ENCODE results near the gene STX2.
"Not testable (repeated sequence)": the region's sequence is repeated elsewhere in the genome, so short reads cannot be mapped to it uniquely, and the experiment has no call there.

STX2 gene

DNA sequence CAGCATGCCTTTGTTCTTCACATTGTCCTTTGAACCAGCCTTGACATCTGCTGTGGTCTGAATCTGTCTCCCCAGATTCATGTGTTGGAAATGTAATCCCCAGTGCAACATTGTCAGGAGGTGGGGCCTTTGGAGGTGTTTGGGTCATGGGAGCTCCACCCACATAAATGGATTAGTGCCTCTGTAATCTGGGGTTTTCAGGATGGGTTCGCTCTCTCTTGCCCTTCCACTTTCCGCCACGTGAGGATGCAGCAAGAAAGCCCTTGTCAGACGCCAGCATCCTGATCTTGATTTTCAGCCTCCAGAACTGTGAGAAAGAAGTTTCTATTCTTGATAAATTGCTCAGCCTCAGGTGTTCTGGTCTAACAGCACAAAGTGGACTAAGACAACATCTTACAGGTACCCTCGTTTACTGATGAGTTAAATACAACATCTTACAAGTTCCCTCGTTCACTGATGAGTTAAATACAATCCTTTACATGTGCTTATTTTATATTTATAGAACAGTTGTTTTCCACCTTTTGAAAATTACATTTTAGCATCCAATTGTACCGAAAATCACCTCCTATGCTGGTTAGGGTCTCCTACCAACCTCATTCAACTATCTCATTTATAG, 68.5 kb downstream of the STX2 start:
- Histone ChIP-seq H3K4me1 (ENCODE audit: control insufficient read depth, insufficient read depth, low read length) (peaks cover 2% of the 10 kb centered on the region), H3K9me3 (replicated peaks; ENCODE audit: low read length) (no peaks in the 10 kb centered on the region), H3K36me3 (ENCODE audit: insufficient read depth, low read length) (no peaks in the 10 kb centered on the region), H3K4me3 (ENCODE audit: low read length) (no peak overlapping the region), H3K9ac (ENCODE audit: low read depth, low read length) (no peak overlapping the region), H3K27me3 (ENCODE audit: control insufficient read depth, insufficient read depth, low read length) (no peaks in the 10 kb centered on the region), H3K4me2 (ENCODE audit: low read length) (no peak overlapping the region)

DNA sequence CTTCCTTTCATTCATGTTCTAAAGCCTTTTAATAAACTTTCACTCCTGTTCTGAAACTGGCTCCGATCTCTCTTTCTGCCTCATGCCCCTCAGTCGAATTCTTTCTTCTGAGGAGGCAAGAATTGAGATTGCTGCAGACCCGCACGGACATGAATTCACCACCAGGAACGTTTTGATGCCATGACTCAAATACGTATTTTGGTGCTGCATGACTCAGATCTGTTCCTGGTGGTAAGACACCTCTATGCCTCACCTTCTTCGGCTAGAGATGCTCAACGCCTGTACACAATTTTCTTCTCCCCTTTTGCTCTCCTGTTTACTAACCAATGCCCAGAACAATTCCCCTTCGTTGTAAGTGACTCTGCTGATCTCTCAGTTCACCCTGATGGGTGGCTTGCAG, 70.9 kb downstream of the STX2 start:
- peaks cover 10% of the 10 kb centered on the region for H3K9me3 ChIP-seq (replicated peaks; ENCODE audit: low read length)
- H3K4me2 ChIP-seq (ENCODE audit: low read length): no peak overlapping the region
- no peaks in the 10 kb centered on the region for H3K36me3 ChIP-seq (ENCODE audit: insufficient read depth, low read length)
- no peak overlapping the region for H3K4me3 ChIP-seq (ENCODE audit: low read length)
- H3K27me3 ChIP-seq (ENCODE audit: control insufficient read depth, insufficient read depth, low read length): no peaks in the 10 kb centered on the region
- H3K9ac ChIP-seq (ENCODE audit: low read depth, low read length): no peak overlapping the region
- H3K4me1 ChIP-seq (ENCODE audit: control insufficient read depth, insufficient read depth, low read length): no peaks in the 10 kb centered on the region

DNA sequence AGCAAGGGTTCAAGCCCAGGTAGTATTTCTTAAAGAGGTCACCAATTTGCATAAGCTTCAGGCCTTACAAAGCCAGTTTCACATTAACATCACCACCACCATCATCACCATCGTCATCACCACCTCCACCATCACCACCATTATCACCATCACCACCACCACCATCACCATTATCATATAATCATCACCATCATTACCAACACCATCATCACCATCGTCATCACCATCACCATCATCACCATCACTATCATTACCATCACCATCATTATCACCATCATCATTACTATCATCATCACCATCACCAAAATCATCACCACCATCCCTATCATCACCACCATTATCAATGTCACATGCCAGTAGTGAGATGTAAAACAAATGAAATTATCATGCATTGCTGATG, 72.6 kb downstream of the STX2 start:
- no peaks in the 10 kb centered on the region for H3K36me3 ChIP-seq (ENCODE audit: insufficient read depth, low read length)
- no peaks in the 10 kb centered on the region for H3K27me3 ChIP-seq (ENCODE audit: control insufficient read depth, insufficient read depth, low read length)
- H3K9ac ChIP-seq (ENCODE audit: low read depth, low read length): no peak overlapping the region
- no peaks in the 10 kb centered on the region for H3K4me1 ChIP-seq (ENCODE audit: control insufficient read depth, insufficient read depth, low read length)
- H3K9me3 ChIP-seq (replicated peaks; ENCODE audit: low read length): peaks cover 10% of the 10 kb centered on the region
- no peak overlapping the region for H3K4me2 ChIP-seq (ENCODE audit: low read length)
- H3K4me3 ChIP-seq (ENCODE audit: low read length): no peak overlapping the region

DNA sequence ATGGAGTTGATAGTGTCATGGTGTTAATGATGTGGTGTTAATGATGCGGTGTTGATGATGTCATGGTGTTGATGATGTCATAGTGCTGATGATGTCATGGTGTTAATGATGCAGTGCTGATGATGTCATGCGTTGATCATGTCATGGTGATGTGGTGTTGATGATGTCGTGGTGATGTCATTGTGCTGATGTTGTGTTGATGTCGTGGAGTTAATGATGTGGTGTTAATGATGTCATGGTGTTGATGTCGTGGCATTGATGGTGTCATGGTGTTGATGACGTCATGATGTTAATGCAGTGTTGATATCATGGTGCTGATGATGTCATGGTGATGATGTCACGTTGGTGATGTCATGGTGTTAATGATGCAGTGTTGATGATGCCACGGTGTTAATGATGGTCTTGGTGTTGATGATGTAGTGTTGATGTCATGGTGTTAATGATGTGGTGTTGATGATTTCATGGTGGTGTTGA, 73.8 kb downstream of the STX2 start:
- Histone ChIP-seq H3K4me2 (ENCODE audit: low read length) (no peak overlapping the region), H3K4me3 (ENCODE audit: low read length) (no peak overlapping the region), H3K27me3 (ENCODE audit: control insufficient read depth, insufficient read depth, low read length) (no peaks in the 10 kb centered on the region), H3K9me3 (replicated peaks; ENCODE audit: low read length) (peaks cover 10% of the 10 kb centered on the region), H3K9ac (ENCODE audit: low read depth, low read length) (no peak overlapping the region), H3K36me3 (ENCODE audit: insufficient read depth, low read length) (no peaks in the 10 kb centered on the region), H3K4me1 (ENCODE audit: control insufficient read depth, insufficient read depth, low read length) (no peaks in the 10 kb centered on the region)

DNA sequence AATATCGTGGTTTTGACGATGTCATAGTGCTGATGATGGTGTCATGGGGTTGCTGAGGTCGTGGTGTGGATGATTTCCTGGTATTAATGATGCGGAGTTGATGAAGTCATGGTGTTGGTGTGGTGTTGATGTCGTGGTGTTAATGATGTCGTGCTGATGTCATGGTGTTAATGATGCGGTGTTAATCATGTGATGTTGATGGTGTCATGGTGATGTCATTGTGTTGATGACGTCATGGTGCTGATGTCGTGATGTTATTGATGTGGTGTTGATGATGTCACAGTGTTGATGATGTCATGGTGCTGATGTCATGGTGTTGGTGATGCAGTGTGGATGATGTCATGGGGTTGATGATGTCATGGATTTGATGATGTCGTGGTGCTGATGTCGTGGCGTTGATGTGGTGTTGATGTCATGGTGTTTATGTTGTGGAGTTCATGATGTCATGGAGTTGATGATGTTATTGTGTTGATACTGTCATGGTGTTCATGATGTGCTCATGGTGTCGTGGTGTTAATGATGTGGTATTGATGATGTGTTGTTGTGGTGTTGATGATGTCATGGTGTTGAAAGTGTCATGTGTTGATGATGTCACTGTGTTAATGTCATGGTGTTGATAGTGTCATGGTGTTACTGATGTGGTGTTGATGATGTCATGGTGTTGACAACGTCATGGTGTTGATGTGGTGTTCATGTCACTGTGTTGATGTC, 74.4 kb downstream of the STX2 start:
- Histone ChIP-seq H3K4me3 (ENCODE audit: low read length) (no peak overlapping the region), H3K9ac (ENCODE audit: low read depth, low read length) (no peak overlapping the region), H3K36me3 (ENCODE audit: insufficient read depth, low read length) (no peaks in the 10 kb centered on the region), H3K4me2 (ENCODE audit: low read length) (no peak overlapping the region), H3K4me1 (ENCODE audit: control insufficient read depth, insufficient read depth, low read length) (no peaks in the 10 kb centered on the region), H3K27me3 (ENCODE audit: control insufficient read depth, insufficient read depth, low read length) (no peaks in the 10 kb centered on the region), H3K9me3 (replicated peaks; ENCODE audit: low read length) (peaks cover 10% of the 10 kb centered on the region)

DNA sequence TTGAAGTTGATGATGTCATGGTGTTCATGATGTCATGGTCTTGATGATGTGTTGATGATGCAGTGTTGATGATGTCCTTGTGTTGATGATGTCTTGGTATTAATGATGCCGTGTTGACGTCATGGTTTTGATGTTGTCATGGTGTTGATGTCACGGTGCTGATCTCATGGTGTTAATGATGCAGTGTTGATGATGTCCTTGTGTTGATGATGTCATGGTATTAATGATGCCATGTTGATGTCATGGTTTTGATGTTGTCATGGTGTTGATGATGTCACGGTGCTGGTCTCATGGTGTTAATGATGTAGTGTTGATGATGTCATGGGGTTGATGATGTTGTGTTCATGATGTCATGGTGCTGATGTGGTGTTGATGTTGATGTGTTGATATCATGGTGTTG, 75.0 kb downstream of the STX2 start:
- Histone ChIP-seq H3K36me3 (ENCODE audit: insufficient read depth, low read length) (no peaks in the 10 kb centered on the region), H3K9me3 (replicated peaks; ENCODE audit: low read length) (peaks cover 10% of the 10 kb centered on the region), H3K4me2 (ENCODE audit: low read length) (no peak overlapping the region), H3K4me3 (ENCODE audit: low read length) (no peak overlapping the region), H3K27me3 (ENCODE audit: control insufficient read depth, insufficient read depth, low read length) (no peaks in the 10 kb centered on the region), H3K9ac (ENCODE audit: low read depth, low read length) (no peak overlapping the region), H3K4me1 (ENCODE audit: control insufficient read depth, insufficient read depth, low read length) (no peaks in the 10 kb centered on the region)

DNA sequence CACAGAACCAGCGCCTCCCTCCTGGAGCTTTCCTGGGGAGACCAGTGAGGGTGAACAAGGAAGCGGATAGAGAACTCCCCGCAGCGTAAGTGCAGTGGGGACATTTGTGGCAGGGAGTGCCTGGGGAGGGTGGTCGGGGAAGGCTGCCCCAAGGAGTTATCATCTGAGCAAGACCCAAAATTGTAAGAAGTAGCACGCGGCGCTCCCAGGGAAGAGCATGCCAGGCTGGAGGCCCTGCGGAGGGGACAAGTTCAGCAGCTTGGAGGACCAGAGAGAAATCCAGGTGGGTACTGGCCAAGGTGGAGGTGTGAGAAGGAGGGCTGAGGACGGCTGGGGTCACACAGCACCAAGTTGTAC, 76.8 kb downstream of the STX2 start:
- no peak overlapping the region for H3K4me3 ChIP-seq (ENCODE audit: low read length)
- H3K4me1 ChIP-seq (ENCODE audit: control insufficient read depth, insufficient read depth, low read length): no peaks in the 10 kb centered on the region
- H3K36me3 ChIP-seq (ENCODE audit: insufficient read depth, low read length): no peaks in the 10 kb centered on the region
- no peak overlapping the region for H3K9ac ChIP-seq (ENCODE audit: low read depth, low read length)
- peaks cover 10% of the 10 kb centered on the region for H3K9me3 ChIP-seq (replicated peaks; ENCODE audit: low read length)
- no peaks in the 10 kb centered on the region for H3K27me3 ChIP-seq (ENCODE audit: control insufficient read depth, insufficient read depth, low read length)
- H3K4me2 ChIP-seq (ENCODE audit: low read length): no peak overlapping the region

DNA sequence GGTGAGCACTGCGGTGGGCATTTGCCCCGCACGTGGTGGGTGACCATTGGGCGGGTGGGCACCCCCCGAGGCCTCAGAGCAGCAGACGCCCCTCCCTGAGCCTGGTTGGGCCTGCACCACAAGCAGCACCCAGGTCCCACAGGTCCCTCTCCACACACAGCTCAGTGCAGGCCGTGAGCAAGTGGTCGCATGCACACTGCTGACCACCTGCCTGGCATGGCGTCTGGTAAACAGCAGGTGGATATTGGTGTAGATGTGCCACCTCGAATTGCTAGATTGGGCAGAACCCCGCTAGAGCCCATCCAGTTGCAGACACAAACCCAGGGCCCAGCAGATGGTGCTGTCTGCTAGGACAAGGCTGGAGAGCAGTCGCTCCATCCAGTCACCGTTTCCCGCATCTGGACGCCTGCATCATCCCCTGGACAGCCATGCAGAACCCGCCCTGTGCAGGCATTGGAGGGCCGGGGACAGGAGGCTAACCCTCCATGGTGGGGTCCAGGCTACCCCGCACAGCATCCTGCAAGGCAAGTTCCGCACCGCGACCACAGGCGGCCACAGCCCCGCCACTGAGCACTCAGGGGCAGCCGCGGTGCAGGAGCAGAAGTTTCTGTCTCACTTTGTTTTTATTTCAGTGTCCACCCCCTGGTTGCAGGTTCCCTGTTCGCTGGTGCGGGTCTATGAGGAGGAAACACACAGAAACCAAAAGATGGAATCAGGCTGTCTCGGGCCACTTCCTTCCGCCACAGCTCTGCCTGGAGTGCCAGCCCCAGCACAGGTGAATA, 77.3 kb downstream of the STX2 start:
- no peak overlapping the region for H3K4me3 ChIP-seq (ENCODE audit: low read length)
- H3K27me3 ChIP-seq (ENCODE audit: control insufficient read depth, insufficient read depth, low read length): no peaks in the 10 kb centered on the region
- H3K36me3 ChIP-seq (ENCODE audit: insufficient read depth, low read length): no peaks in the 10 kb centered on the region
- H3K4me2 ChIP-seq (ENCODE audit: low read length): no peak overlapping the region
- peaks cover 10% of the 10 kb centered on the region for H3K9me3 ChIP-seq (replicated peaks; ENCODE audit: low read length)
- no peak overlapping the region for H3K9ac ChIP-seq (ENCODE audit: low read depth, low read length)
- H3K4me1 ChIP-seq (ENCODE audit: control insufficient read depth, insufficient read depth, low read length): no peaks in the 10 kb centered on the region

DNA sequence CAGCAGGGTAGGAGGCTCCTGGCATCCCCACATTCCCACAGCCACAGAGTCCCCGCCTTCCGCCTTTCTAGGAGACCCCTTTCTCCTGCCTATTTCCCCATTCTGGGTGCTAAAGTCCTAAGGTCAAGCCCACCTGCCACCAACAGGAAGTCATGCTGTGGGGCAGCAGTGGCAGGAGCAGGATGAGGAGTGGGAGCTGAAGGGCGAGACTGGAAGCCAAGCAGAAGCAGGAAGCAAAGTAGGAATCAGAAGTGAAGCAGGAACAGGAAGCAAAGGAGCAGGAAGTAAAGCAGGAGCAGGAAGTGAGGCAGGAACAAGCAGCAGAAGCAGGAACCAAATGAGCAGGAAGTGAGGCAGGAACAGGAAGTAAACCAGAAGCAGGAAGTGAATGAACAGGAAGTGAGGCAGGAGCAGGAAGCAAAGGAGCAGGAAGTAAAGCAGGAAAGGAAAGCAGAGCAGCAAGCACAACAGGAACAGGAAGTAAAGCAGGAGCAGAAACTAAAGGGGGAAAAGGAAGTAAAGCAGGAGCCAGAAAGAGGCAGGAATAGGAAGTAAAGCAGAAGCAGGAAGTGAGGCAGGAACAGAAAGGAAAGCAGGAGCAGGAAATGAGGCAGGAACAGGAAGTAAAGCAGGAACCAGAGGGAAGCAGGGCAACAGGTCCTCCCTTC, 84.7 kb downstream of the STX2 start:
- Histone ChIP-seq H3K4me1 (ENCODE audit: control insufficient read depth, insufficient read depth, low read length) (no peaks in the 10 kb centered on the region), H3K4me2 (ENCODE audit: low read length) (no peak overlapping the region), H3K9me3 (replicated peaks; ENCODE audit: low read length) (no peaks in the 10 kb centered on the region), H3K27me3 (ENCODE audit: control insufficient read depth, insufficient read depth, low read length) (no peaks in the 10 kb centered on the region), H3K9ac (ENCODE audit: low read depth, low read length) (no peak overlapping the region), H3K36me3 (ENCODE audit: insufficient read depth, low read length) (no peaks in the 10 kb centered on the region), H3K4me3 (ENCODE audit: low read length) (no peak overlapping the region)

DNA sequence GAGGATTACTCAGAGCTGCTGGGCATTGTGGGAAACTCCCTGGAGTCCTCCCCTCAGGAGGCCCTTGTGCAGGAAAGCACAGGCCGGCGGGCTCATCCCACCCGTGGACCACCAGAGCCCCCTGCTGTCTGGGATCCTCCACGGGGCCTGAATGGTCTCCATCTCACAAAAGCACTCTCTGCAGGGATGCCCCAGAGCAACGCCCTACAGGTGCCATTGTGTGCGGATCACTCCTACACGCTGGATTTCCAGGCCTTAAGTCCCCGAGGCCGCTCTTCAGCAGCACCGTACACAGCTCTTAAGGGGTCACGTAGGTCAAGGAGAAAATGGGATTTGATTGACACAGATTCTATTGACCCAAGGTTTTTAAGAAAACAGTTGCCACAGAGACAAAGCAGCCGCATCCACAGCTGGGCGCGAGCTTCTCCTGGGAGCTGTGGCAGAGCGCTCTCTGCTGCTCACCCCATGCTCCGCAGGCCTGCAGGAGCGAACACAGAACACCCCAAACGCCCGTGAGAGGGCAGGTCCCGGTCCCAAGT, 86.3 kb downstream of the STX2 start:
- Histone ChIP-seq H3K36me3 (ENCODE audit: insufficient read depth, low read length) (no peaks in the 10 kb centered on the region), H3K27me3 (ENCODE audit: control insufficient read depth, insufficient read depth, low read length) (no peaks in the 10 kb centered on the region), H3K9me3 (replicated peaks; ENCODE audit: low read length) (no peaks in the 10 kb centered on the region), H3K4me2 (ENCODE audit: low read length) (no peak overlapping the region), H3K4me1 (ENCODE audit: control insufficient read depth, insufficient read depth, low read length) (no peaks in the 10 kb centered on the region), H3K4me3 (ENCODE audit: low read length) (no peak overlapping the region), H3K9ac (ENCODE audit: low read depth, low read length) (no peak overlapping the region)

DNA sequence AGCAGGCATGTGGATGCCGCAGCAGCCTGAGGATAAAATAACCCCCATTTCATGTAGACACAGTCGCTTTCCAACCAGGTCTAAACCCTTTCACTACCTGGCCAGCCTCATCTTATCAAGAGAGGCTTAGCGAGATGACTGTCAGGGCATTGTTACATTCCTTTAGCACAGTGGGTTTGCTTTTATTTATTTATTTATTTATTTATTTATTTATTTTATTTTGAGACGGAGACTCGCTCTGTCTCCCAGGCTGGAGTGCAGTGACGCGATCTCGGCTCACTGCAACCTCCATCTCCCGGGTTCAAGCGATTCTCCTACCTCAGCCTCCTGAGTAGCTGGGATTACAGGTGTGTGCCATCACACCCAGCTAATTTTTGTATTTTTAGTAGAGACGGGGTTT, 87.0 kb downstream of the STX2 start:
- not testable (repeated sequence) for H3K4me2 ChIP-seq (ENCODE audit: low read length); H3K27me3 ChIP-seq (ENCODE audit: control insufficient read depth, insufficient read depth, low read length); H3K4me3 ChIP-seq (ENCODE audit: low read length); H3K36me3 ChIP-seq (ENCODE audit: insufficient read depth, low read length); H3K4me1 ChIP-seq (ENCODE audit: control insufficient read depth, insufficient read depth, low read length); H3K9ac ChIP-seq (ENCODE audit: low read depth, low read length); H3K9me3 ChIP-seq (replicated peaks; ENCODE audit: low read length)
